ENCODE results near the gene NR3C1. TPM values are rescaled to one million over a fixed set of nuclear protein-coding genes. Genes with fewer than 3 reads are reported as not detected.

The NR3C1 gene
- total RNA-seq, 2 experiments from 2014 or later, result 51.2 to 54.0 TPM

DNA sequence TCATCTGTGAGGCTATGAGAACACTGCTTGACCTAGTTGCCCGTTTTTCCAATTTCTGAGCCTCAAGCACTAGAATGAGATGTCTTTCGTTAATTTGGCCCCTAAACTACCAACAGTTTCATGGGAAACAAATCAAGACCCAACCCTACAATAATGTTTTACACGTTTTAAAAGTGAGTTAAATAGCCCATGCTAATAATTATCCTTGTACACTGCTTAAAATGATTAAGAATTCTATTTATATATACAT lies 2.3 kb upstream of the NR3C1 start:
- H3K9me3 Mint-ChIP-seq, result no peaks in the 10 kb centered on the region
- H3K4me3 Mint-ChIP-seq, result peak overlapping the region; percentile 88
- H3K4me1 Mint-ChIP-seq, result peaks cover 24% of the 10 kb centered on the region
- H3K36me3 Mint-ChIP-seq, result peaks cover 17% of the 10 kb centered on the region
- DNase-seq, result no peak
- peak overlapping the region; percentile 99 for H3K27ac Mint-ChIP-seq
- peaks cover 3% of the 10 kb centered on the region for H3K27me3 Mint-ChIP-seq

- peak overlapping the region; percentile 88 for H3K4me3 Mint-ChIP-seq
- H3K27ac Mint-ChIP-seq, result peak overlapping the region; percentile 99
- DNase-seq, result peak; percentile 91
- H3K4me1 Mint-ChIP-seq, result peaks cover 29% of the 10 kb centered on the region
- H3K36me3 Mint-ChIP-seq, result peaks cover 23% of the 10 kb centered on the region
- H3K9me3 Mint-ChIP-seq, result no peaks in the 10 kb centered on the region
- H3K27me3 Mint-ChIP-seq, result peaks cover 3% of the 10 kb centered on the region
These were observed 1.8 kb upstream of the NR3C1 start for GRCh38 chr5:143405063-143405848.

DNA sequence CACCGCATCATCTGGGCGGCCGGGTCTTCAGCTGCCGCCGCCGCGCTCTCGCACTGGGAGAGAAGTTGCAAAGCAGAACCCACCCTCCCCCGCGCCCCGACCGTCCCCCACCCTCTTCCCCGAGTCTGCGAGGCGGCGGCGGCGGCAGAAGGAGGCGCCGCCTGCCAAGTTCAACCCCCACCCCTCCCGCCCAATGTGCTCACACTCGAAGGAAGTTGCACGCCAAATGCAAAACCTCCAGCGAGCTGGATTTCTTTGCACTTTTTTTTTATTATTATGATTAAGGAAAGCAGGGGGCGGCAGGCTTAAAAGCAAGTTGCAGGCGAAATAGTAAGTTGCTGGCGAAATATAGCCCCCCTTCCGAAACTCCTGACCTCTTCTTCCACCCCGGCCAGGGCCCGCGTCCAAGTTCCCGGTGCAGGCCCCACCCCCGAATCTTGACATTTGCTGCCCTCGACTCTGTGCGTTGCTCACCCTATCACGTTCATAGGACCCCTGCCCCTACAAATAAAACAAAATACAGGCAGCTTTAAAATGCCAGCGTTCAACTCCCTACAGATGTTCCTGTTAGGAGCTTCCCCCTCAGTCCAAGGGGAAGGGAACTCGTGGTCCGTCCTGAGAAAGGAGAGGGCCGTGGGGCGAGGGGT lies 1.1 kb upstream of the NR3C1 start:
- peaks cover 30% of the 10 kb centered on the region for H3K36me3 Mint-ChIP-seq
- peak overlapping the region; percentile 99 for H3K27ac Mint-ChIP-seq

GRCh38 chr5:143403334-143403592 lies 223 bp downstream of the NR3C1 start:
- peak overlapping the region; percentile 85 for H3K27ac Mint-ChIP-seq
- H3K36me3 Mint-ChIP-seq, result peaks cover 42% of the 10 kb centered on the region
- peaks cover 46% of the 10 kb centered on the region for H3K4me1 Mint-ChIP-seq

More for the DNA sequence above, 1.1 kb upstream of the NR3C1 start:
- H3K9me3 Mint-ChIP-seq, result no peaks in the 10 kb centered on the region
- H3K27me3 Mint-ChIP-seq, result peaks cover 3% of the 10 kb centered on the region
- peaks cover 36% of the 10 kb centered on the region for H3K4me1 Mint-ChIP-seq
- DNase-seq, result peak; percentile 64
- peak overlapping the region; percentile 88 for H3K4me3 Mint-ChIP-seq

DNA sequence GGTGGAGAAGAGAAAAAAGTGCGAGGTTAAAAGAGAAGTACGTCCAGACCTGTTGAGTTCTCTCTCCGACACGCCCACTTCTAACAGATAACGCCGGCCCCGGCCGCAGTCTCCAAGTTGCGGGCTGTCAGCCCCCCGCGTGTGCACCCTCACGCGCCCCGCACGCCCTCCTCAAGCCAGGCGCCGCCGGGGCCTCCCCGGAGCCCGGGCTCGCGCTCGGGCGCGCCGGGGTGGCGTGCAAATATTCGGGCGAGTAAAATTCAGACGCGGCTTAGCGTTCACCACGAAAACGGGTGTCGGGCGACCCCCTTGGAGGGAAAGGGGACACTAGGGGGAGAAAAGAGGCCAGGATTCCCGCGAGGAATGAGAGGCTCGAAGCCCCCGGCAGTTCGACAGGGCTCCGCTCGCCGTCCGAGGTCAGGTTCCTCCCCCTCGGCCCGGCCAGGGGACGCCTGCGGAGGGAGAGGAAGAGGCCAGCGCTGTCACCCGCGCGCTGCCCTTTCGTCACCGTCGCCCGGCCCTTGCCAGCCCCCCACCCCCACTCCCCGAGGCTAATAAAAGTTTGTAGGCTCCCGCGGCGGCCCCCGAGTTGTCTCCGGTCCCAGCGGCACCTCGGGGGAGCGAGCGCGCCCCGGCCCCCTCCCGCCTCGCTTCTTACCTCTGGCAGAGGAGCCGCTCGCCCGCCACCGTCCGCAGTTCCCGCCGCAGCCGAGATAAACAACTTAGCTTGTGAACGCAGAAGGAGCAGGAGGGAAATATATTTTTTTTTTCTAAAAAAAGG lies 743 bp downstream of the NR3C1 start:
- peak; percentile 61 for DNase-seq
- Mint-ChIP-seq H3K4me1 (peaks cover 49% of the 10 kb centered on the region), H3K27me3 (peaks cover 2% of the 10 kb centered on the region), H3K27ac (peak overlapping the region; percentile 86), H3K9me3 (no peaks in the 10 kb centered on the region), H3K4me3 (peak overlapping the region; percentile 86), H3K36me3 (peaks cover 42% of the 10 kb centered on the region)

More at GRCh38 chr5:143403334-143403592, 223 bp downstream of the NR3C1 start:
- H3K9me3 Mint-ChIP-seq, result no peaks in the 10 kb centered on the region
- DNase-seq, result no peak
- peak overlapping the region; percentile 77 for H3K4me3 Mint-ChIP-seq
- peaks cover 3% of the 10 kb centered on the region for H3K27me3 Mint-ChIP-seq

- Mint-ChIP-seq H3K4me3 (peak overlapping the region; percentile 86), H3K36me3 (peaks cover 42% of the 10 kb centered on the region), H3K4me1 (peaks cover 55% of the 10 kb centered on the region), H3K9me3 (no peaks in the 10 kb centered on the region), H3K27ac (peak overlapping the region; percentile 86), H3K27me3 (no peaks in the 10 kb centered on the region)
- peak; percentile 9 for DNase-seq
These were observed 1.4 kb downstream of the NR3C1 start for GRCh38 chr5:143402017-143402552.

DNA sequence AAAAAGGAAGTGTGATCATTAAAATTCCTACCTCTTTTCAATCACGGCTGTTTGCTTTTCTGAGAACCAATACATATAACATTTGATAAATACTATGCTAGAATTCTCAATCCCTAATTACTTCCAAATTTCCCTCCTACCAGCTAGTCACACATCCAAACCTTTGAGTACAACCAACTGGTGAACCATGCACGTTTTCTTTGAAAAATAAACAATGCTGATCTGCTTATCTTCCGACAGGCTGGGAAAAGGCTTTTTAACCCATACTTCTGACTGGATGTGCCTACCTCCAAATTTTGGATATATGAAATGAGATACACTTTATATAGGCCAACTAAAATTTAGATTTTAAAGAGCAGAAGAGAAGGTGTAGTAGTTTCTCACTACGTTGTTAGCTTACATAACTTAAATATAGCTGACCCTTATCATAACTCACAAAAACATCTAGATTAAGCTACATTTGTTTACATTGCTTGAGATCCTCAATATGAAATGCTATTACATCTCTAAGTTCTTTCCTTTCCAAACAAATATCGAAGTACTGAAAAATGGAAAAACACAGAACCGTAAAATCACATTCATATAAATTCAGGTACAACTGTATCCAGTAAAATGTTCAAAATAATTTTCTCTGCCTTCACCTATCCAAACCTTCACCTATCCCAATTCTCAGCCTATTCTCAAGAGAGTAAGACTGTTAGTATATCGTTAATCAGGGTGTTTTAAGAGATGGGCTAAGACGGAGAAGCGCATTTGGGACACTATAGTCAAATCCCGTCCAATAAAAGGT lies 2.1 kb downstream of the NR3C1 start:
- Mint-ChIP-seq H3K27me3 (no peaks in the 10 kb centered on the region), H3K4me3 (peak overlapping the region; percentile 86), H3K36me3 (peaks cover 39% of the 10 kb centered on the region), H3K9me3 (no peaks in the 10 kb centered on the region), H3K27ac (peak overlapping the region; percentile 86), H3K4me1 (peaks cover 54% of the 10 kb centered on the region)
- DNase-seq, result no peak

GRCh38 chr5:143400541-143401226 lies 2.8 kb downstream of the NR3C1 start:
- H3K4me3 Mint-ChIP-seq, result peak overlapping the region; percentile 86
- no peaks in the 10 kb centered on the region for H3K9me3 Mint-ChIP-seq
- peaks cover 56% of the 10 kb centered on the region for H3K4me1 Mint-ChIP-seq
- H3K36me3 Mint-ChIP-seq, result peaks cover 38% of the 10 kb centered on the region
- DNase-seq, result no peak
- H3K27me3 Mint-ChIP-seq, result no peaks in the 10 kb centered on the region
- H3K27ac Mint-ChIP-seq, result no peak overlapping the region

- Mint-ChIP-seq H3K36me3 (peaks cover 38% of the 10 kb centered on the region), H3K9me3 (no peaks in the 10 kb centered on the region), H3K4me1 (peaks cover 59% of the 10 kb centered on the region), H3K27me3 (no peaks in the 10 kb centered on the region), H3K27ac (no peak overlapping the region), H3K4me3 (peak overlapping the region; percentile 86)
- no peak for DNase-seq
These were observed 3.6 kb downstream of the NR3C1 start for GRCh38 chr5:143399616-143400540.

GRCh38 chr5:143398451-143399237 lies 4.8 kb downstream of the NR3C1 start:
- peak overlapping the region; percentile 86 for H3K4me3 Mint-ChIP-seq
- H3K27ac Mint-ChIP-seq, result peak overlapping the region; percentile 16
- no peak for DNase-seq
- peaks cover 38% of the 10 kb centered on the region for H3K36me3 Mint-ChIP-seq
- H3K27me3 Mint-ChIP-seq, result no peaks in the 10 kb centered on the region
- peaks cover 65% of the 10 kb centered on the region for H3K4me1 Mint-ChIP-seq
- H3K9me3 Mint-ChIP-seq, result no peaks in the 10 kb centered on the region

DNA sequence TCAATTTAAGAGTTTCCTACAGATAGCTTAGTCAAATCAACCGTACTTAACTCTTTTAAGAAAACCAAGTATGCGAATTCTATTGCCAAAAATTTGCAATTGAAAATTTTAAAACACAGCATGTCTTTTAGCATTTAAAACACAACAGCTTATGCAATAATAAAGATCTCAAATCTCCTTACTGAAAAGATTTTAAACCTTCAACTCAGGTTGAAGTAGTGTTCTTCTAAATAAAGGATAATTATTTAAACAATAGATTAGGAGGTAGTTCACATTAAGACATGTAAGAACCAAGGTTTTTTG lies 5.5 kb downstream of the NR3C1 start:
- peaks cover 69% of the 10 kb centered on the region for H3K4me1 Mint-ChIP-seq
- H3K27ac Mint-ChIP-seq, result no peak overlapping the region
- peak overlapping the region; percentile 86 for H3K4me3 Mint-ChIP-seq
- no peaks in the 10 kb centered on the region for H3K27me3 Mint-ChIP-seq
- DNase-seq, result no peak
- peaks cover 38% of the 10 kb centered on the region for H3K36me3 Mint-ChIP-seq
- H3K9me3 Mint-ChIP-seq, result no peaks in the 10 kb centered on the region

GRCh38 chr5:143397302-143398052 lies 6.0 kb downstream of the NR3C1 start:
- H3K27ac Mint-ChIP-seq, result no peak overlapping the region
- peaks cover 38% of the 10 kb centered on the region for H3K36me3 Mint-ChIP-seq
- peaks cover 74% of the 10 kb centered on the region for H3K4me1 Mint-ChIP-seq
- H3K4me3 Mint-ChIP-seq, result peak overlapping the region; percentile 47
- DNase-seq, result no peak
- H3K9me3 Mint-ChIP-seq, result no peaks in the 10 kb centered on the region
- no peaks in the 10 kb centered on the region for H3K27me3 Mint-ChIP-seq
